H9 (cell line): ENCODE measurements around the gene DGKD. TPM values are rescaled to one million over a fixed set of nuclear protein-coding genes. Genes with fewer than 3 reads are reported as not detected.

ENCODE experiments used
- DNase-seq: peaks from one replicate; pipeline ENCODE4 v3.0.0-alpha.2; 2017
- H2AFZ ChIP-seq: one replicate; pipeline ENCODE4 v1.6.1; 2013; ENCODE audit warnings: mild to moderate bottlenecking, low read length, control low read depth, moderate library complexity
- H2AK5ac ChIP-seq: 2 replicates; pipeline ENCODE4 v1.6.1; 2013; ENCODE audit warnings: low read length, control low read depth, mixed read lengths; ENCODE audit not compliant: insufficient read length
- H2BK120ac ChIP-seq: one replicate; pipeline ENCODE4 v1.6.1; 2013; ENCODE audit warnings: low read depth, mild to moderate bottlenecking, low read length, control low read depth, inconsistent platforms; ENCODE audit not compliant: poor library complexity, severe bottlenecking
- H2BK12ac ChIP-seq: 2 replicates; pipeline ENCODE4 v1.6.1; 2013; ENCODE audit warnings: low read length, control low read depth, mixed read lengths, low read depth; ENCODE audit not compliant: insufficient read length
- H2BK15ac ChIP-seq: 2 replicates; pipeline ENCODE4 v1.6.1; 2013; ENCODE audit warnings: low read depth, low read length, control low read depth
- H2BK20ac ChIP-seq: one replicate; pipeline ENCODE4 v1.6.1; 2013; ENCODE audit warnings: low read depth, mild to moderate bottlenecking, low read length, control low read depth, inconsistent platforms; ENCODE audit not compliant: poor library complexity, severe bottlenecking
- H2BK5ac ChIP-seq: 2 replicates; pipeline ENCODE4 v1.6.1; 2013; ENCODE audit warnings: low read length, control low read depth, mixed read lengths; ENCODE audit not compliant: insufficient read length
- H3K14ac ChIP-seq: 2 replicates; pipeline ENCODE4 v1.6.1; 2013; ENCODE audit warnings: low read length, control low read depth; ENCODE audit not compliant: insufficient read depth
- H3K18ac ChIP-seq: 2 replicates; pipeline ENCODE4 v1.6.1; 2013; ENCODE audit warnings: low read depth, mild to moderate bottlenecking, mixed read lengths, low read length, control low read depth; ENCODE audit not compliant: insufficient read length
- H3K23ac ChIP-seq: 2 replicates; pipeline ENCODE4 v1.6.1; 2013; ENCODE audit warnings: low read length, control low read depth, mixed read lengths, low read depth; ENCODE audit not compliant: insufficient read length
- H3K23me2 ChIP-seq: 2 replicates; pipeline ENCODE4 v1.6.1; 2013; ENCODE audit warnings: low read depth, mild to moderate bottlenecking, mixed read lengths, low read length, control low read depth; ENCODE audit not compliant: insufficient read length, poor library complexity, severe bottlenecking
- H3K27ac ChIP-seq: 2 replicates; pipeline ENCODE4 v1.5.1; 2013; ENCODE audit warnings: low read length, control low read depth, mixed read lengths, low read depth; ENCODE audit not compliant: insufficient read length
- H3K27me3 ChIP-seq: 2 replicates; pipeline ENCODE4 v1.6.1; 2013; ENCODE audit warnings: low read length, control low read depth, inconsistent platforms; ENCODE audit not compliant: insufficient read depth
- H3K4ac ChIP-seq: 2 replicates; pipeline ENCODE4 v1.6.1; 2013; ENCODE audit warnings: low read depth, mild to moderate bottlenecking, control low read depth, inconsistent platforms, low read length, moderate library complexity
- H3K4me1 ChIP-seq: 2 replicates; pipeline ENCODE4 v1.6.1; 2013; ENCODE audit warnings: low read length, control low read depth, inconsistent platforms; ENCODE audit not compliant: insufficient read depth
- H3K4me2 ChIP-seq: 2 replicates; pipeline ENCODE4 v1.6.1; 2013; ENCODE audit warnings: low read length, control low read depth, mixed read lengths; ENCODE audit not compliant: insufficient read length, insufficient read depth
- H3K56ac ChIP-seq: 2 replicates; pipeline ENCODE4 v1.6.1; 2013; ENCODE audit warnings: low read depth, mild to moderate bottlenecking, mixed read lengths, low read length, control low read depth; ENCODE audit not compliant: insufficient read length
- H3K79me1 ChIP-seq: 2 replicates; pipeline ENCODE4 v1.6.1; 2013; ENCODE audit warnings: low read depth, mild to moderate bottlenecking, moderate library complexity, low read length, control low read depth, inconsistent platforms; ENCODE audit not compliant: insufficient read depth, poor library complexity, severe bottlenecking
- H3K79me2 ChIP-seq: 2 replicates; pipeline ENCODE4 v1.6.1; 2013; ENCODE audit warnings: low read length, control low read depth, inconsistent platforms; ENCODE audit not compliant: insufficient read depth
- H3K9ac ChIP-seq: 2 replicates; pipeline ENCODE4 v1.6.1; 2013; ENCODE audit warnings: low read length, control low read depth, mixed read lengths; ENCODE audit not compliant: insufficient read length; ENCODE audit errors: extremely low read depth
- H3K9me3 ChIP-seq: one replicate; pipeline ENCODE4 v1.6.1; 2013; ENCODE audit warnings: low read depth, low read length, inconsistent platforms; ENCODE audit not compliant: control insufficient read depth
- H3T11ph ChIP-seq: one replicate; pipeline ENCODE4 v1.6.1; 2013; ENCODE audit warnings: mild to moderate bottlenecking, low read length, control low read depth, inconsistent platforms
- H4K20me1 ChIP-seq: one replicate; pipeline ENCODE4 v1.6.1; 2013; ENCODE audit not compliant: control insufficient read depth, insufficient read length, insufficient read depth
- H4K5ac ChIP-seq: 2 replicates; pipeline ENCODE4 v1.6.1; 2013; ENCODE audit warnings: low read depth, mild to moderate bottlenecking, mixed read lengths, low read length, control low read depth; ENCODE audit not compliant: insufficient read length
- H4K8ac ChIP-seq: replicated peaks from 2 replicates; pipeline ENCODE4 v1.6.1; 2013; ENCODE audit warnings: low read length, control low read depth, mixed read lengths, low read depth; ENCODE audit not compliant: insufficient read length
- H4K91ac ChIP-seq: 2 replicates; pipeline ENCODE4 v1.6.1; 2013; ENCODE audit warnings: low read depth, mild to moderate bottlenecking, moderate library complexity, mixed read lengths, low read length, control low read depth; ENCODE audit not compliant: insufficient read length
- H3K27ac Mint-ChIP-seq, 3 experiments: 2 replicates in 2 of 3; 3 replicates in 1 of 3; pipeline ENCODE4 v1.8.0; 2020 to 2021; ENCODE audit warnings: mixed read lengths in 3 of 3, mild to moderate bottlenecking in 1 of 3, moderate library complexity in 1 of 3
- H3K27me3 Mint-ChIP-seq: 2 replicates; pipeline ENCODE4 v1.8.0; 2021; ENCODE audit warnings: low read depth, mild to moderate bottlenecking, moderate library complexity, mixed read lengths
- H3K36me3 Mint-ChIP-seq, 3 experiments: 2 replicates in 2 of 3; 3 replicates in 1 of 3; pipeline ENCODE4 v1.8.0; 2020 to 2021; ENCODE audit warnings: low read depth in 3 of 3, mixed read lengths in 3 of 3; ENCODE audit not compliant: insufficient read depth in 1 of 3
- H3K4me1 Mint-ChIP-seq, 2 experiments: 2 replicates each; pipeline ENCODE4 v1.8.0; 2020; ENCODE audit warnings: mixed read lengths in 2 of 2
- H3K4me3 Mint-ChIP-seq, 2 experiments: 2 replicates in 1 of 2; 3 replicates in 1 of 2; pipeline ENCODE4 v1.8.0; 2020 to 2021; ENCODE audit warnings: mild to moderate bottlenecking in 2 of 2, mixed read lengths in 2 of 2, moderate library complexity in 1 of 2
- H3K9me3 Mint-ChIP-seq, 2 experiments: 2 replicates in 1 of 2; 3 replicates in 1 of 2; pipeline ENCODE4 v1.8.0; 2020; ENCODE audit warnings: mild to moderate bottlenecking in 2 of 2, mixed read lengths in 2 of 2, moderate library complexity in 1 of 2
- WGBS: extraction: QIAGEN DNeasy Blood & Tissue Kit; methylation state at CpG from one replicate; pipeline ENCODE4 v1.1.7; 2013; ENCODE audit warnings: missing lambda C conversion rate, low lambda C conversion rate, mixed read lengths; ENCODE audit not compliant: insufficient read length; ENCODE audit errors: extremely low coverage; 5-methylcytosine and 5-hydroxymethylcytosine counted together
- total RNA-seq: library from RNA; stranded (reverse); gene quantifications from 2 replicates; pipeline ENCODE4 v1.2.1, GENCODE V29; 2021
- TF ChIP-seq, protein P1 (sequence below): fragments of 200-600 bp; sonication (generic); conservative IDR thresholded peaks from 3 replicates; pipeline ENCODE4 v1.8.0; 2021; ENCODE audit warnings: antibody characterized with exemption, mild to moderate bottlenecking

Gene DGKD
- total RNA-seq, 1 experiment from 2014 or later: 20.7 TPM

DNA sequence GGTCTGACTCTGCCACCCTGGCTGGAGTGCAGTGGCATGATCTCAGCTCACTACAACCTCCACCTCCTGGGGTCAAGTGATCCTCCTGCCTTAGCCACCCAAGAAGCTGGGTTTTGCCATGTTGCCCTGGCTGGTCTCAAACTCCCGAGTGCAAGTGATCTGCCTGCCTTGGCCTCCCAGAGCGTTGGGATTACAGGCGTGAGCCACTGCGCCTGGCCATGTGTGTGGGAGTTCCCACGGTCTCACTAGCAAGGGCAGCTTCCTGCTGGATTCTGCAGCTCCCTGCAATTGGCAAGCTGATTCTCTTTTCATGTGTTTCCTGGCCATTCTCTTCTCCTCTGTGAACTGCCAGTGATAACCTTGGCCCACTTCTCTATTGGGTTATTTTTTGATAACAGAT, 128.3 kb downstream of the DGKD start:
- H2BK15ac ChIP-seq: no peak overlapping the region
- H4K8ac ChIP-seq: no peak overlapping the region
- peaks cover 1% of the 10 kb centered on the region for H4K20me1 ChIP-seq
- Mint-ChIP-seq H3K4me3 (no peak overlapping the region), H3K27me3 (no peaks in the 10 kb centered on the region), H3K4me1 (no peaks in the 10 kb centered on the region), H3K27ac (no peak overlapping the region), H3K9me3 (peaks cover 12 to 19% of the 10 kb centered on the region in 2 experiments), H3K36me3 (peaks cover 26 to 42% (median 32%) of the 10 kb centered on the region in 3 experiments)
- TF ChIP-seq, protein P1, sequence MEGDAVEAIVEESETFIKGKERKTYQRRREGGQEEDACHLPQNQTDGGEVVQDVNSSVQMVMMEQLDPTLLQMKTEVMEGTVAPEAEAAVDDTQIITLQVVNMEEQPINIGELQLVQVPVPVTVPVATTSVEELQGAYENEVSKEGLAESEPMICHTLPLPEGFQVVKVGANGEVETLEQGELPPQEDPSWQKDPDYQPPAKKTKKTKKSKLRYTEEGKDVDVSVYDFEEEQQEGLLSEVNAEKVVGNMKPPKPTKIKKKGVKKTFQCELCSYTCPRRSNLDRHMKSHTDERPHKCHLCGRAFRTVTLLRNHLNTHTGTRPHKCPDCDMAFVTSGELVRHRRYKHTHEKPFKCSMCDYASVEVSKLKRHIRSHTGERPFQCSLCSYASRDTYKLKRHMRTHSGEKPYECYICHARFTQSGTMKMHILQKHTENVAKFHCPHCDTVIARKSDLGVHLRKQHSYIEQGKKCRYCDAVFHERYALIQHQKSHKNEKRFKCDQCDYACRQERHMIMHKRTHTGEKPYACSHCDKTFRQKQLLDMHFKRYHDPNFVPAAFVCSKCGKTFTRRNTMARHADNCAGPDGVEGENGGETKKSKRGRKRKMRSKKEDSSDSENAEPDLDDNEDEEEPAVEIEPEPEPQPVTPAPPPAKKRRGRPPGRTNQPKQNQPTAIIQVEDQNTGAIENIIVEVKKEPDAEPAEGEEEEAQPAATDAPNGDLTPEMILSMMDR: no peak
- no peaks in the 10 kb centered on the region for H3K9me3 ChIP-seq
- H2AK5ac ChIP-seq: no peak overlapping the region
- H2BK120ac ChIP-seq: no peak overlapping the region
- no peaks in the 10 kb centered on the region for H3K27me3 ChIP-seq
- no peaks in the 10 kb centered on the region for H3K4me1 ChIP-seq
- no peak overlapping the region for H3T11ph ChIP-seq
- no peak overlapping the region for H3K18ac ChIP-seq
- no peak overlapping the region for H3K4ac ChIP-seq
- H3K56ac ChIP-seq: no peak overlapping the region
- no peak overlapping the region for H4K5ac ChIP-seq
- no peak overlapping the region for H3K27ac ChIP-seq
- H2AFZ ChIP-seq: no peak overlapping the region
- H3K79me1 ChIP-seq: no peaks in the 10 kb centered on the region
- DNase-seq: no peak
- no peak overlapping the region for H3K4me2 ChIP-seq
- H3K79me2 ChIP-seq: no peaks in the 10 kb centered on the region
- no peak overlapping the region for H3K14ac ChIP-seq
- H3K23ac ChIP-seq: no peak overlapping the region
- no peak overlapping the region for H2BK5ac ChIP-seq
- no CpG with 5 or more reads among the region's 5 CpGs for WGBS
- no peak overlapping the region for H2BK12ac ChIP-seq
- no peak overlapping the region for H3K9ac ChIP-seq
- no peak overlapping the region for H2BK20ac ChIP-seq
- H3K23me2 ChIP-seq: no peaks in the 10 kb centered on the region
- no peak overlapping the region for H4K91ac ChIP-seq
